Stimulated activated memory B cell treated with anti-CD40 and anti-IgM and Interleukin-4, amounts not matched to agents 10 μg/mL and 1 μg/mL and 100 μg/mL, for 72 hours (primary cell): Measurements from ENCODE around the gene ATF4.
"Not testable (repeated sequence)": the region's sequence is repeated elsewhere in the genome, so short reads cannot be mapped to it uniquely, and the experiment has no call there.

ENCODE experiments used
- ATAC-seq: fragments of 150-1000 bp; cut with Tn5 transposase; 2 replicates; pipeline ENCODE4 v1.10.0; 2021
- H3K27ac Mint-ChIP-seq: one replicate; pipeline ENCODE4 v1.8.0; 2022; ENCODE audit warnings: mild to moderate bottlenecking, mixed read lengths
- H3K27me3 Mint-ChIP-seq: one replicate; pipeline ENCODE4 v1.8.0; 2022; ENCODE audit warnings: mixed read lengths
- H3K36me3 Mint-ChIP-seq: one replicate; pipeline ENCODE4 v1.8.0; 2022; ENCODE audit warnings: mixed read lengths
- H3K4me1 Mint-ChIP-seq: one replicate; pipeline ENCODE4 v1.8.0; 2022; ENCODE audit warnings: mixed read lengths
- H3K4me3 Mint-ChIP-seq: one replicate; pipeline ENCODE4 v1.8.0; 2022; ENCODE audit warnings: mild to moderate bottlenecking, moderate library complexity, mixed read lengths
- H3K9me3 Mint-ChIP-seq: one replicate; pipeline ENCODE4 v1.8.0; 2022; ENCODE audit warnings: mixed read lengths

ATF4 gene

DNA sequence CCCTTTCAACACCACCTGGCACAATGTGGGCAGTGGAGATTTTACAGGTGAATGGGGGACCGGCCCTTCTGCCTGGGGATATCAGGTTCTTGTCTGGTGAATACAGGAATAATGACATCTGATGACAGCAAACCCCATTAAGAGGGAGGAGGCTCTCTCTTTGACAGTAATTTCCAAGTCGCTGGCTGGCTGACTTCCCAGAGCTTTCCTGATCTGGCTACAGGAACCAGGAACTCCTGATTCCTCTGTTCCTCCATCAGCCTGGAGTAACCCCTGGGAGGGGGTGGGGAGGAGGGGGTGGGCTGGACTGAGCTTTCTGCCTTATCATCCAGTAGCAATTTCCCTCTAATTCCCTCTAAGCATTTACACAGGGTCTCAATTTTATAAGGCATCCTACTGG lies 22.0 kb upstream of the ATF4 start:
- ATAC-seq, result no peak
- Mint-ChIP-seq H3K27ac (peak overlapping the region; percentile 34), H3K9me3 (no peaks in the 10 kb centered on the region), H3K27me3 (no peaks in the 10 kb centered on the region), H3K4me1 (peaks cover 45% of the 10 kb centered on the region), H3K4me3 (no peak overlapping the region), H3K36me3 (no peaks in the 10 kb centered on the region)

DNA sequence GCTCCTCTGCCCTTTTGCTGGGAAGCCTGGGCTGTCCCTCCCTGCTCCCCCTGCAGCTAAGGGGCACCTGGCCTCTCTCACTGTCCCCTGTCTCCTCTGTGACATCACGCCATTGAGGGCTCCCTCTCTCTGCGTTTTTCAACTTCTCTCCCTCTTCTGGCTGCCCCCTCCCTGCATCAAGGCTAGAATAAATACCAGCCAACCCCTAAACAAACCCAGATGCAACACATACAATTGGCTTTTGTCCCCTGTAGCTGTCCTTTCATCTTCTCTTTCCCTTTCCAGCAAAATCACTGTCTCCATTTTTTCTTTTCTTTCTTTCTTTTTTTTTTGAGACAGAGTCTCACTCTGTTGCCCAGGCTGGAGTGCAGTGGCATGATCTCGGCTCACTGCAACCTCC lies 21.6 kb upstream of the ATF4 start:
- peaks cover 45% of the 10 kb centered on the region for H3K4me1 Mint-ChIP-seq
- H3K9me3 Mint-ChIP-seq, result no peaks in the 10 kb centered on the region
- H3K36me3 Mint-ChIP-seq, result no peaks in the 10 kb centered on the region
- ATAC-seq, result no peak
- H3K27ac Mint-ChIP-seq, result peak overlapping the region; percentile 34
- H3K27me3 Mint-ChIP-seq, result no peaks in the 10 kb centered on the region
- H3K4me3 Mint-ChIP-seq, result no peak overlapping the region

DNA sequence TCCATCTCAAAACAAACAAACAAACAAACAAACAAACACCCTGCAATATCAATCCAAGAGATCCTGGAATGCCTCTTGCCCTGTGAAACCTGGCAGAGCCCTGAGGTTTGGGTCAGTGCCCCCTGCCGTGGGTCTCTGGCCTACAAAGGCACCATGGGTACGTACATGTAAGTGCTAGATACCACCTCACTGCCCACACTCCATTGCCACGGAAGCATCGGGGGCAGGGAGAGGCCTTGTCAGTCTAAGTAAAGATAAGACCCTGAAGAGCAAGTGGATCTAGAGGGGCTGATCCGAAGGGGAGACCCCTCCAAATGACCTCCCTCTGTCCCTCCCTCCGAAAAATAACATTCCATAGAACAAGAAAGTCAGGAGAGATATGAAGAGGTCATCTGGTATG lies 20.3 kb upstream of the ATF4 start:
- no peaks in the 10 kb centered on the region for H3K27me3 Mint-ChIP-seq
- no peak overlapping the region for H3K27ac Mint-ChIP-seq
- ATAC-seq, result no peak
- H3K36me3 Mint-ChIP-seq, result peaks cover 9% of the 10 kb centered on the region
- no peak overlapping the region for H3K4me3 Mint-ChIP-seq
- peaks cover 48% of the 10 kb centered on the region for H3K4me1 Mint-ChIP-seq
- H3K9me3 Mint-ChIP-seq, result no peaks in the 10 kb centered on the region

DNA sequence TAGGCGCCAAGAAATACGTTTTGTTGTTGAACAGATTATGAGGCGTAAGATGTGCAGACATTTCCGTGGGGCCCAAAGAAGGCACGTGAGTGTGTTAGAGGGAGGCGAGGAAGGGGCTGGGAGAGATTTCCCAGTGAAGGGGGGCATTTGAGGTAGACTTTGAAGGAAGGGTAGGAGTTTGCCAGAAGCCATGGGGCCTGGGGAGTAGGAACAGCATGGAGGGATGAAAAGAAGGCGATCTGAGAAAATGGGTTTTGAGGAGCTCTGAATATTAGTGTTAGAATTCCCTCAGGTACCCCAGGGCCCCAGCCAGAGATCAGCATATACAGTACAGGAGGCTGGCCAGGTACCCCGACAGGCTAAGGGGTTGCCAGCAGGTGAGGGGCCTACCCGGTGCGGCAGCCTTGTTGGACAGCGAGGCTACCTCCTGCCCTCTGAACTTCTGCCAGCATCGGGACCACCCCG lies 18.7 kb upstream of the ATF4 start:
- H3K36me3 Mint-ChIP-seq, result peaks cover 24% of the 10 kb centered on the region
- H3K9me3 Mint-ChIP-seq, result no peaks in the 10 kb centered on the region
- peak overlapping the region; percentile 84 for H3K4me3 Mint-ChIP-seq
- peak; percentile 62 for ATAC-seq
- H3K27me3 Mint-ChIP-seq, result no peaks in the 10 kb centered on the region
- peak overlapping the region; percentile 78 for H3K27ac Mint-ChIP-seq
- H3K4me1 Mint-ChIP-seq, result peaks cover 45% of the 10 kb centered on the region

DNA sequence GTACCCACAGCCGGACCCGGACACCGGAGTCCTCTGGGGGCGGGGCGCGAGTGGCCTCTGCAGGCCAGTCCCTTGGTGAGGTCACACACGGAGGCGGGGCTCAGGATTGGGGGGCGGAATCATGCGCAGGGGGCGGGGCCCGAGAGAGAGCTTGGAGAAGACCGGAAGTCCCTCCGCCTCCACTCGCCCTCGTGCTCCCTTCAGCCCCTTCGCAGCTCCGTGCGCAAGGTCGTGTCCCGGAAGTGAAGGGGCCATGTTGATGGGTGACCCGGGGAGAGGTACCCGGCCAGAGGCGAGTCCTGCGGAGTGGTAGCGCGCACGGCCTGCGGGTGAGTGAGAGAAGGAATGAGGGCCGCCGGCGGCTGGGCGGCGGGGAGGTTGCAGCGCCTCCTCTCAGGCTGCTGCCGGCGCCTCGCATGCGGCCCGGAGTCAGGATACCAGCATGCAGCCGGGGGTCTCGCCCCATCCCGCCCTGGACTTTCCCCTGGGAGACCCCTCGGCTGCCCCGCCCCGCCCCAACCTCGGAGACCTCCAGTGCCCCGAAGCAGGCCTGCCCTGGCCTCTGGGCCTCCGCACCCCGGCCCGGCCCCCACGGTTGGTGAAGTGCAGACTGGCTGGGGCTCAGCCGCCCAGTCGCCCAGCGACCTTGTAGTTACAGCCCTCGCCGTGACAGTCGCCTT lies 18.1 kb upstream of the ATF4 start, which contains the start of gene MIEF1:
Gene MIEF1, plus strand, starts transcription at position 182 of the 680 bp plus-strand sequence. CDS start 9,005 bp downstream, outside the sequence.
- Mint-ChIP-seq H3K4me3 (peak within 1 kb of the TSS; percentile 84), H3K9me3 (no peaks in the 10 kb centered on the region), H3K36me3 (peaks cover 28% of the 10 kb centered on the region), H3K27me3 (no peaks in the 10 kb centered on the region), H3K27ac (peak within 1 kb of the TSS; percentile 78), H3K4me1 (peaks cover 44% of the 10 kb centered on the region)
- peak; percentile 98 for ATAC-seq

DNA sequence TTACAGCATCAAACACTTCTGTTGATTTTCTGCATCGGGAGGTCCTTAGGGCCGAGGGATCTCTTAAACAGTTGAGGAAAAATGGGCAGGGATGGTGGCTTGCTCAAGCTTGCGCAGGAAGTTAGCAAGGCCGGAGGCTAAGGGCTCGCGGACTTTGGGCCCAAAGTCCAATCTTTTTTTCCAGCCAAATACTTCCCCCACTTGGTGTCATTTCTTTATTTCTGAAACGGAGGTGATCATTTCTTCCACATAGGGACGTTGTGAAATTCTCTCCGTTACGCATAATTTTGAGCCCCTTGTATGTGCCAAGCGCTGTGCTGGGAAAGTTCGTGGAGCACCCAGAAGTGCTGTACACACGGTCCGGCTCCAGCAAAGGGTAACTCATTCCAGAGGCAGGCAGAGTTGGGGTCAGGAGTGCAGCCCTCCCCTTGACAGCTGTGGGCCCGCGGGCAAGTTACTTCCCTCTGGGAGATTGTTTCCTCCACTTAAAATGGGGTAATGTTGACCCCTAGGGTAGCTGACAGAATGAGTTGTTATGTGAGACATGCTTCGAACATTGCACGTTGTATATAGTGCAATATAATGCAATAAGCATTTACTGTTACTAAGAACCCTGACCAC lies 17.5 kb upstream of the ATF4 start:
- ATAC-seq, result no peak
- H3K27ac Mint-ChIP-seq, result peak overlapping the region; percentile 78
- H3K4me3 Mint-ChIP-seq, result peak overlapping the region; percentile 84
- H3K4me1 Mint-ChIP-seq, result peaks cover 45% of the 10 kb centered on the region
- peaks cover 28% of the 10 kb centered on the region for H3K36me3 Mint-ChIP-seq
- no peaks in the 10 kb centered on the region for H3K27me3 Mint-ChIP-seq
- H3K9me3 Mint-ChIP-seq, result no peaks in the 10 kb centered on the region

DNA sequence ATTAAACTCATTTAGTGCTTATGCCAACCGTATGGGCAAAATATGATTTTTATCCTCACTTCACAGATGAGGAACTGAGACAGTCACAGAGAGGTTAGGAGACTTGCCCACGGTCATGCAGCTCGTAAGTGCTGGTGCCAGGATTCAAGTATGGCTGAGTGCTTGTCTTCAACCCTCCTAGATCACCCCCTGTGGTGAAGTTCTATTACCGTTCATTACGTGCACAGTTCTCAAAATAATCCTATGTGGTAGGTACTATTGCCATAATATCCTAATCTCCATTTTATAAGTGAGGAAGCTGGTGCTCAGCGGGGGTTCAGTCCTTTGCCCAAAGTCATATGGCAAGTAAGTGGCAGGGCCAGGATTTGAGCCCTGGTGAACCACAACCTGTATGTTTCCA lies 16.7 kb upstream of the ATF4 start:
- H3K27ac Mint-ChIP-seq, result peak overlapping the region; percentile 78
- peaks cover 52% of the 10 kb centered on the region for H3K4me1 Mint-ChIP-seq
- H3K36me3 Mint-ChIP-seq, result peaks cover 35% of the 10 kb centered on the region
- no peaks in the 10 kb centered on the region for H3K27me3 Mint-ChIP-seq
- H3K4me3 Mint-ChIP-seq, result peak overlapping the region; percentile 84
- H3K9me3 Mint-ChIP-seq, result no peaks in the 10 kb centered on the region
- ATAC-seq, result no peak

DNA sequence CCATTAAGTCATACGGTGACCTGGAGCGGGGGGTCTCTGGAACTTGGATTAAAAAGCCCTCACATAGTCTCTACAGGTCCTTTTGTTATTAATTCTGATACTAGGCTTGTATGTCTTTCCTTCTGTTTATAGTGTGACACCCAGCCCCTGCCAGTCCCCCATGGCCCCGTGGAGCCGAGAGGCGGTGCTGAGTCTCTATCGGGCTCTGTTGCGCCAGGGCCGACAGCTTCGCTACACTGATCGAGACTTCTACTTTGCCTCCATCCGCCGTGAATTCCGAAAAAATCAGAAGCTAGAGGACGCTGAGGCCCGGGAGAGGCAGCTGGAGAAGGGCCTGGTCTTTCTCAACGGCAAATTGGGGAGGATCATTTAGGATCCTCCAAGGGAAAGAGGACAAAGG lies 16.3 kb upstream of the ATF4 start:
- no peak for ATAC-seq
- H3K9me3 Mint-ChIP-seq, result no peaks in the 10 kb centered on the region
- H3K4me3 Mint-ChIP-seq, result peak overlapping the region; percentile 15
- H3K4me1 Mint-ChIP-seq, result peaks cover 56% of the 10 kb centered on the region
- no peak overlapping the region for H3K27ac Mint-ChIP-seq
- H3K36me3 Mint-ChIP-seq, result peaks cover 40% of the 10 kb centered on the region
- H3K27me3 Mint-ChIP-seq, result no peaks in the 10 kb centered on the region

DNA sequence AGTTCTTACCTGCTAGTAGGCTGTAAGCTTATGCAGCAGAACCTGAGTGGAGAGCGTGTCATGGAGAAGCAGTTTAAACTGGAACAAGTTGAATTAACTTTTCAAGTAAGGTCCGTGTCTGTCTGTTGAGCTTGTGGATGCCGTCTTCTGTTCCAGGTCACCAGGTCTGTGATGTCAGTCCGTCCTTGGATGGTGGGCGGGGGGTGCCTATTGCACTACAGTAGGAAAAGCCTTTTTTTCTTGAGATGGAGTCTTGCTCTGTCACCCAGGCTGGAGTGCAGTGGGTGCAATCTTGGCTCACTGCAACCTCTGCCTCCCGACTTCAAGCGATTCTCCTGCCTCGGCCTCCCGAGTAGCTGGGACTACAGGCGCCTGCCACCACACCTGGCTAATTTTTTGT lies 13.3 kb upstream of the ATF4 start:
- Mint-ChIP-seq H3K4me1 (peaks cover 61% of the 10 kb centered on the region), H3K36me3 (peaks cover 60% of the 10 kb centered on the region)
- H3K4me3 Mint-ChIP-seq, ATAC-seq, H3K9me3 Mint-ChIP-seq, H3K27ac Mint-ChIP-seq, H3K27me3 Mint-ChIP-seq: not testable (repeated sequence)

DNA sequence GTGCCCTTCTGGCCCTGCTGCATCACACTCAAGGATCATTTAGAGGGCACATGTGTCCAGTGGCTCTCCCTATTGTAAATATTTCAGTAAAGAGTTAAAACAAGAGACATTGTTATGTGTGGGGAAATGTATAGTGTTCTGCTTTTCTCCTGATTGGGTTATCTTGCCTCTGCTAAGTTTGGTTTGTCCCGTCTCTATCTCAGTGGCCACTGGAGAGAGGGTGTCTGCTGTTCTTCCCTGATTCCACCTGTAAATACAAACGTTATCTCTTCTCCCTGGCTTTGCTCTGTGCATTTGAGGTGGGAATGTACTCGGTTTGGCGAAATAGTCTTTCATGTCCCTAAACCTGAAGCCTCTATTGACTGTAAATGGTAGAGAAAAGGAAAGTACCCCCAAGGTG lies 12.0 kb upstream of the ATF4 start:
- ATAC-seq, result no peak
- Mint-ChIP-seq H3K9me3 (no peaks in the 10 kb centered on the region), H3K27ac (peak overlapping the region; percentile 48), H3K27me3 (no peaks in the 10 kb centered on the region), H3K4me3 (no peak overlapping the region), H3K4me1 (peaks cover 55% of the 10 kb centered on the region), H3K36me3 (peaks cover 73% of the 10 kb centered on the region)

DNA sequence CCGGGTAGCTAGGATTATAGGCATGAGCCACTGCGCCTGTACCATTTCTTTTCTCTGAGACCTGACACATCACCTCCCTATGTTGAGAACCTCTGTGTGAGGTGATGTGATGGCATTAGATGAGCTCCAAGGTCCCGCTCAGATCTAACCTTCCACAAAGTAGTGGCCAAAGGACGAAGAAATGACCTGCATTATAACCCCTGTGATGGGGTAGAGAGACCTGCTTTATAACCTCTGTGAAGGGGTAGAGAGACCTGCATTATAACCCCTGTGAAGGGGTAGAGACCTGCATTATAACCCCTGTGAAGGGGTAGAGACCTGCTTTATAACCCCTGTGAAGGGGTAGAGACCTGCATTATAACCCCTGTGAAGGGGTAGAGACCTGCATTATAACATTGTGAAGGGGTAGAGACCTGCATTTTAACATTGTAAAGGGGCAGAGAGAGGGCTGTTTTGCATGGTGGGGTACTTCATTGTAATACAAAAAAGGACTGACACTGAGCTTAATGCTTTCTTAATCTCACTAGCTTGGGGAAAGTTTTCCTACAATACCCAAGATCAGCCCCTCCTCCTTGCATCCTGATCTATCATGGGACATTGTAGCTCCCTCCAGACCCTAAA lies 9.7 kb upstream of the ATF4 start:
- peaks cover 51% of the 10 kb centered on the region for H3K4me1 Mint-ChIP-seq
- no peak for ATAC-seq
- H3K4me3 Mint-ChIP-seq, result no peak overlapping the region
- no peak overlapping the region for H3K27ac Mint-ChIP-seq
- H3K9me3 Mint-ChIP-seq, result no peaks in the 10 kb centered on the region
- H3K36me3 Mint-ChIP-seq, result peaks cover 79% of the 10 kb centered on the region
- H3K27me3 Mint-ChIP-seq, result no peaks in the 10 kb centered on the region

DNA sequence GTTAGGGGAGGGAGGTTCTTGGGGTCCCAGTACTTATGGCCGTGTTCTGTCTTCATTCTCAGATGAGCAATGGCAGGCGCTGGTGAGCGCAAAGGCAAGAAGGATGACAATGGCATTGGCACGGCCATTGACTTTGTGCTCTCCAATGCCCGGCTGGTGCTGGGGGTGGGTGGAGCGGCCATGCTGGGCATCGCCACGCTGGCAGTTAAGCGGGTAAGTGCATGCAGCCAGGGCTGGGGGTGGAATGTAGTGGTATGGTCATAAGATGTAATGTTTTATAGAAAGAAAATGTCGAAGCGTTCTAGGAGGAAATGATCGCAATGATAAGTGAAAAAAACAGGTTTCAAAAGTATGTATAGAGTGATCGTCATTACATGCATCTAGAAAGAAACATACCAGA lies 9.1 kb upstream of the ATF4 start:
- peaks cover 52% of the 10 kb centered on the region for H3K4me1 Mint-ChIP-seq
- no peaks in the 10 kb centered on the region for H3K9me3 Mint-ChIP-seq
- peaks cover 79% of the 10 kb centered on the region for H3K36me3 Mint-ChIP-seq
- no peaks in the 10 kb centered on the region for H3K27me3 Mint-ChIP-seq
- H3K4me3 Mint-ChIP-seq, result no peak overlapping the region
- no peak for ATAC-seq
- no peak overlapping the region for H3K27ac Mint-ChIP-seq

DNA sequence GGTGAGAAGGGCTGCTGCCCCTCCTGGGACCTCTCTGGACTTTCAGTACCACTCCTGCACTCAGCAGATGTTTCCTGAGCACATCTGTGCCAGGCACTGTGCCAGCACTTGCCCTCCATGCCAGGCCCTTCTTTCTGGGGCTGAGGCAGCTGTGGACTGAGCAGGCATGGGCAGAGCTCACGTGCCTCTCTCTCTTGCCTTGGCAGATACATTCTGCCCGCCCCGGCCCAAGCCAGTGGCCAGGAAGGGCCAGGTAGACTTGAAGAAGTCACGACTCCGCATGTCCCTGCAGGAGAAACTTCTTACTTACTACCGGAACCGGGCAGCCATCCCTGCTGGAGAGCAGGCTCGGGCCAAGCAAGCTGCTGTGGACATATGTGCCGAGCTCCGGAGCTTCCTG lies 8.3 kb upstream of the ATF4 start:
- Mint-ChIP-seq H3K4me1 (peaks cover 49% of the 10 kb centered on the region), H3K36me3 (peaks cover 73% of the 10 kb centered on the region), H3K27ac (no peak overlapping the region), H3K27me3 (no peaks in the 10 kb centered on the region), H3K4me3 (no peak overlapping the region), H3K9me3 (no peaks in the 10 kb centered on the region)
- no peak for ATAC-seq

DNA sequence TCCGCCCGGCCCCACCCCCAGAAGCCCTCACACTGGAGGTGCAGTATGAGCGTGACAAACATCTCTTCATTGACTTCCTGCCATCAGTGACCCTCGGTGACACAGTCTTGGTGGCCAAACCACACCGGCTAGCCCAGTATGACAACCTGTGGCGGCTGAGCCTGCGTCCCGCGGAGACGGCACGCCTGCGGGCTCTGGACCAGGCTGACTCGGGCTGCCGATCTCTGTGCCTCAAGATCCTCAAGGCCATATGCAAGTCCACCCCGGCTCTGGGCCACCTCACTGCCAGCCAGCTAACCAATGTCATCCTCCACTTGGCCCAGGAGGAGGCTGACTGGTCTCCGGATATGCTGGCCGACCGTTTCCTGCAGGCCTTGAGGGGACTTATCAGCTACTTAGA lies 6.6 kb upstream of the ATF4 start:
- Mint-ChIP-seq H3K4me3 (no peak overlapping the region), H3K9me3 (no peaks in the 10 kb centered on the region), H3K4me1 (peaks cover 43% of the 10 kb centered on the region), H3K27ac (no peak overlapping the region), H3K27me3 (no peaks in the 10 kb centered on the region), H3K36me3 (peaks cover 64% of the 10 kb centered on the region)
- ATAC-seq, result no peak

DNA sequence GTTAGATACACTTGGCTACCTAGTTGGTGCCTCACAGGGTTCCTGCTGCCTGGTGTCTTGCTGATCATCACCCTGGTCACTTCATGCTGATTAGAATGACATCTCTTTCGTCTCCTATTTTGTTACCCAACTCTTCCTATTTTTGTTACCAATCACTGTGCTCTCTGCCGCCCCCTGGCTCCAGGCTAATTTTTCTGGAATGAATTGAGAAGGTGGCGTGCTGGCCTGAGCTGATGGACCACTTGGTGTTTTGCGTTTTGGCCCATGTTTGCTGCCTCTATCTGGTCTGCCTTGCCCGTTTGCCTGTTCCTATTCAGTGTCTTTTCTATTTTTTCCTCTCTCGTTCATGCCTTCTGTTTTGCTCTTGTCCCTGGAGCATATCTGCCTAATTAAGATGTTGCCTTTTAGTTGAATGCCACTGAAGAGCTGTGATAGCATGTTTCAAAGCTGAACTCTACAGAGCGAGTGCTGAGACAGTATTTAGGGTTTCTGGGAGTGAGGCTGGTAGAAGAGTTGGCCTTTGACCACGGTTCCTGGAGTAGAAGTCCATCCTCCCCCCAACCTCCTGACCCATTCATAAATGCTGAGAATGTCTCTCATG lies 5.9 kb upstream of the ATF4 start:
- Mint-ChIP-seq H3K27me3 (no peaks in the 10 kb centered on the region), H3K4me1 (peaks cover 43% of the 10 kb centered on the region), H3K9me3 (no peaks in the 10 kb centered on the region), H3K36me3 (peaks cover 57% of the 10 kb centered on the region), H3K27ac (no peak overlapping the region), H3K4me3 (no peak overlapping the region)
- ATAC-seq, result no peak
